ENCODE measurements around the gene CTNNA2.
"Not testable (repeated sequence)": the region's sequence is repeated elsewhere in the genome, so short reads cannot be mapped to it uniquely, and the experiment has no call there.

The CTNNA2 gene

DNA sequence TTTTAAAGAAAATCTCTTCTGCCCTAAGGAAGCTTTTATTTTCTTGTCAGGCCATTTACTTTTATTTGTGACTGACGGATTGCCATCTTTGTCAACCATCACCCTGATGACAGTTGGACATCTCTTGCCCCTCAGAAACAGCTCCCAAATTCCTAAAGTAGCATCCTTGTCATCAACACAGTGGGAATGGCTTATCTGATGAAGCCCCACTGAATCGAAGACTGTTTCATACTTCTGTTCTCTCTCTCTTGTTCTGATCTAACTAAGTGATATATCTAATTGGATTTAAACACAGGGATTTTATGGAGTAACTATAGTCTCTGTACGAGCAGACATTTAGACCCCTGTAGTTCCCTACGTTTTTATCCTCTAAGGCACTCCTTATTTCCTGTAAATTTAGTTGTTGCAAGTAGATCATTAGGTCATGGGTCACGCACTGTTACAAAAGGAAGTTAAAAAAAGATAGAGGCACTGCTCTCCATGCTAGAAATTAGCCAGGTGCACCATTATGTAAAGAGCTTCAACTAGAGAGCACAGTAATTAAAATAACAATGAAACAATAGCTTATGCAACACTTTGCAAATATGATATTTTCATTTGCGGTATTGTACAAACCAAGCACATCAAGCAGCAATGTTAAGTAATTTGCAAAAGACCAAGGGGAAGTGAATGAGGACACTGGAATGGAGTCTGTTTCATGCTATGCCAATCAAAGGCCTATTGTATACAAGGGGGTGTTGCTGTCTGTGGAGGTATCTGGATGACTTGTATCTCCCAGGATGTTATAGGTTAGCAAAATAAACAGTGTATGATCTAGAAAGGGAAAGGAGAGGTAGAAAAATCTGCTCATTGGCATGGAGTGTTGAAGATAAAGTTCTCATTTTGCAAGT, 507.0 kb downstream of the CTNNA2 start:
- TF ChIP-seq, protein P1, sequence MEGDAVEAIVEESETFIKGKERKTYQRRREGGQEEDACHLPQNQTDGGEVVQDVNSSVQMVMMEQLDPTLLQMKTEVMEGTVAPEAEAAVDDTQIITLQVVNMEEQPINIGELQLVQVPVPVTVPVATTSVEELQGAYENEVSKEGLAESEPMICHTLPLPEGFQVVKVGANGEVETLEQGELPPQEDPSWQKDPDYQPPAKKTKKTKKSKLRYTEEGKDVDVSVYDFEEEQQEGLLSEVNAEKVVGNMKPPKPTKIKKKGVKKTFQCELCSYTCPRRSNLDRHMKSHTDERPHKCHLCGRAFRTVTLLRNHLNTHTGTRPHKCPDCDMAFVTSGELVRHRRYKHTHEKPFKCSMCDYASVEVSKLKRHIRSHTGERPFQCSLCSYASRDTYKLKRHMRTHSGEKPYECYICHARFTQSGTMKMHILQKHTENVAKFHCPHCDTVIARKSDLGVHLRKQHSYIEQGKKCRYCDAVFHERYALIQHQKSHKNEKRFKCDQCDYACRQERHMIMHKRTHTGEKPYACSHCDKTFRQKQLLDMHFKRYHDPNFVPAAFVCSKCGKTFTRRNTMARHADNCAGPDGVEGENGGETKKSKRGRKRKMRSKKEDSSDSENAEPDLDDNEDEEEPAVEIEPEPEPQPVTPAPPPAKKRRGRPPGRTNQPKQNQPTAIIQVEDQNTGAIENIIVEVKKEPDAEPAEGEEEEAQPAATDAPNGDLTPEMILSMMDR (IDR thresholded peaks at IDR 0.05; ENCODE audit: low read depth, low read length), result no peak
- DNase-seq (ENCODE audit: low read depth in 2 of 2), result no peak
- no peak overlapping the region for H3K4me3 ChIP-seq (replicated peaks in 1 of 2; ENCODE audit: low read depth in 2 of 2, low read length in 2 of 2)

DNA sequence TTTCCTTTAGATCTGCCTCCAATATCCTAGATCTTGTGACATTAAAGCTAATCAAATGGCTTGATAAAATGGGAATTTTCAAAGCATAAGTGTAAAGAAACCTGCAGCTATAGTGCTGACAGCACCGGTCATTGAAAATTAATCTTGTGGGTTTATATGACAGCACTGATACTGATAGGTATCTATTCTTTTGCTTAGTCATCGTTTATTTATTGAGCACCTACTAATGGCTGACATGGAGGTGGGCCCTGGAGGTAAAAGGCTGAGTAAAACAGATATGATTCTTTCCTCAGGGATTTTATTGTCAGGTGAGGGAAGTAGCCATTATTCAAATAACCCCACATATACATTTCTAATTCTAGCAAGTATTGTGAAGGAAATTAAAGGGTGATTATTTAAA, 509.2 kb downstream of the CTNNA2 start:
- no peak for DNase-seq (ENCODE audit: low read depth in 2 of 2)
- TF ChIP-seq, protein P1 (IDR thresholded peaks at IDR 0.05; ENCODE audit: low read depth, low read length), result no peak

DNA sequence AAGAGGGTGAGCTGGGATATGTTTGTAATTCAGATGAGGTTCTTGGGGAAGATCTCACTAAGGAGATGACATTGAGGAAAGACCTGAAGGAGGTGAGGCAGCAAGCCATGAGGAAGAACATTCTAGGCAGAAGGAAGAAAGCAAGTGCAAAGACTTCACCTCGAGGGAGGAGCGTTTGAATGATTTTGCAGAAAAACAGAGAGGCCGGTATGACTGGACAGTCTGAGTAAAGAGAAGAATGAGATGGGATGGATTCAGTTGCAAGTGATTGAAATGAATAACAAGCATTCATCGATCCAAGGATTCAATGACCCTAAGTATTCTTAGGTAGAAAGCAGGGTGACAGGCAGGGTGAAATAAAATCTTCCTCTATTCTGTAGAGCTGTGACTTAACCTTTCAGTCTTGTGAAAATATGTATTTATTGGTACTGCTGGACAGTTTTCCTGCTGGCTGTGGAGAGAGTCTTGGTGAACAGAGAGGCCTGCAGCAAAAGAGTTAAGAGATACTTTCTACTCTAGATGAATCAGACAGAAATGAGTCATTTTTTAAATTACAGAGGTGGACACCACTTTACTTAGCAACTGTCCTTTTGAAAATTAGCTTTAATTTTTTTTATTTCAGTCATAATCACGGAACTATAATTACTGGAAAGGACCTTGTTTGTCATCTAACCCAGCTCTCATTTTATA, 513.3 kb downstream of the CTNNA2 start:
- TF ChIP-seq, protein P1 (IDR thresholded peaks at IDR 0.05; ENCODE audit: low read depth, low read length), result no peak
- DNase-seq (ENCODE audit: low read depth in 2 of 2), result no peak
- no peak overlapping the region for H3K4me3 ChIP-seq (replicated peaks in 1 of 2; ENCODE audit: low read depth in 2 of 2, low read length in 2 of 2)

More for the DNA sequence above, 509.2 kb downstream of the CTNNA2 start:
- no peak overlapping the region for H3K4me3 ChIP-seq (replicated peaks in 1 of 2; ENCODE audit: low read depth in 2 of 2, low read length in 2 of 2)

DNA sequence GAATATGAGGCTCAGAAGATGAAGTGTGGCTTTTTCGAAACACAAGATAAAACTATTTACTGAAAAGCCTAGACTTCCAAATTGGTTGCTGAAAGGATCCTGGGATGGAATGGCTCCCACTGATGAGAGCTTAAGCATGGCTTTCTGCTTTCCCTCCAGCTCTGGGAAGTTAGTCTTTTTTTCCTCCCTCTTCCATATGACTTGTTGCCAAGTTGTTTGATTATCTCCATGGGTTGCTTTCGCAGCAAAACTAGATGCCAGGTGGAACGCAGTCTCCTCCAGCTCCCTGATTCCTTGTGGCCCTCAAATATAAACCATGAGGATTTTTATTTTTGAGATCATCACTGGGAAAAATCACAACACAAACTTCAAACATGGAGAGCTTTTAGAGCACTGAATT, 515.2 kb downstream of the CTNNA2 start:
- no peak overlapping the region for H3K4me3 ChIP-seq (replicated peaks in 1 of 2; ENCODE audit: low read depth in 2 of 2, low read length in 2 of 2)
- DNase-seq (ENCODE audit: low read depth in 2 of 2), result no peak
- TF ChIP-seq, protein P1 (IDR thresholded peaks at IDR 0.05; ENCODE audit: low read depth, low read length), result no peak

DNA sequence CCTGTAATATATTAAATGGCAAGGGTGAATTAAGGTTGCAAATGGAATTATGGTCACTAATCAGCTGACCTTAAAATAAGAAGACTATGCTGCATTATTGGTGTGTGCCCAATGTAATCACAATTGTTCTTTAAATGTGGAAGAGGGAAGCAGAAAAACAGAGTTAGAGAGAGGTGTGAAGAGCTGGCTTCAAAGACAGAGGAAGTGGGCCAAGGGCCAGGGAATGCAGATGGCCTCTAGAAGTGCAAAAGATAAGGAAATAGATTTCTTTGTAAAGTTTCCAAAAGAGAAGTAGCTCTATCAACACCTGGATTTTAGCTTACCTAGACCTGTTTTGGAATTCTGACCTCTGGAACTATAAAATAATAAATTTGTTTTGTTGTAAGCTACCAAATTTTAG, 515.7 kb downstream of the CTNNA2 start:
- no peak overlapping the region for H3K4me3 ChIP-seq (replicated peaks in 1 of 2; ENCODE audit: low read depth in 2 of 2, low read length in 2 of 2)
- DNase-seq (ENCODE audit: low read depth in 2 of 2), result no peak
- TF ChIP-seq, protein P1 (IDR thresholded peaks at IDR 0.05; ENCODE audit: low read depth, low read length), result no peak

DNA sequence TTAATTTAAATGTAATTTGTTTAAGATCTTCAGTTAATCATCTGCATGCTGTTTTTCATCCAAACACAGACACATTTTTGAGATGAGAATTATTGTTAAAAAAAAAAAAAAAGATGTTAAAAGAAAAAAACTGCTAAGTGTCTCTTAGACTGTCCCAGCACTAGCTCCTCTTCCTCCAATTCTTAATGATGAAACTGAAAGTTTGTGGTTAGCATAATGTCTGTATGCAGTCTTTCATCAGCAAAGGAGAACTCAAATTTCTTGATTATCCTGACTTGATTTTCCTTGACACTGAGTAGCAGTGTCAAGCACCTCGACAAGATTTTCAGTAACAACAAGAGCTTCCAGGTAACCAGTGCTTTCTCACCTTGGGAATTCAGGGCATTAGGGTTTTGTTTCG, 517.3 kb downstream of the CTNNA2 start:
- DNase-seq (ENCODE audit: low read depth in 2 of 2), result no peak
- TF ChIP-seq, protein P1 (IDR thresholded peaks at IDR 0.05; ENCODE audit: low read depth, low read length), result no peak
- no peak overlapping the region for H3K4me3 ChIP-seq (replicated peaks in 1 of 2; ENCODE audit: low read depth in 2 of 2, low read length in 2 of 2)

DNA sequence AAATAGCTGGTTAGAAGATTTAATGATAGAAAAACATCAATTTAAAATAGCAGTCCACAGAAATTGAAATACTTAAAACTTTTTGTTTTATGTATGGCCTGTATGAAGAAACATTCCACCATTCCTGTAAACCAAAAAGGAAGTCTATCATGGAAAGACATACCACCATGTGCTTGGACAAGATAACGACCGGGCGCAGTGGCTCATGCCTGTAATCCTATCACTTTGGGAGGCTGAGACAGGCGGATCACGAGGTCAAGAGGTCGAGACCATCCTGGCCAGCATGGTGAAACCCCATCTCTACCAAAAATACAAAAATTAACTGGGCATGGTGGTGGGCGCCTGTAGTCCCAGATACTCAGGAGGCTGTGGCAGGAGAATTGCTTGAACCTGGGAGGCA, 519.8 kb downstream of the CTNNA2 start:
- not testable (repeated sequence) for H3K4me3 ChIP-seq (replicated peaks in 1 of 2; ENCODE audit: low read depth in 2 of 2, low read length in 2 of 2); DNase-seq (ENCODE audit: low read depth in 2 of 2)

Measured in cardiac fibroblast (primary cell).